Trophoblast cell (in vitro differentiated cells and primary cell): ENCODE measurements around the gene CR1L.
"Not testable (repeated sequence)": the region's sequence is repeated elsewhere in the genome, so short reads cannot be mapped to it uniquely, and the experiment has no call there.

Experiments used
- DNase-seq, 2 donors: peaks; one replicate each; pipeline ENCODE4 v3.0.0-alpha.2; 2016
- H2AFZ ChIP-seq: 2 replicates; pipeline ENCODE4 v1.6.1; 2013; ENCODE audit warnings: low read length, moderate library complexity, mild to moderate bottlenecking; ENCODE audit not compliant: insufficient read depth, poor library complexity
- H2AK5ac ChIP-seq: 2 replicates; pipeline ENCODE4 v1.6.1; 2013; ENCODE audit warnings: mild to moderate bottlenecking, low read length
- H2BK120ac ChIP-seq: 2 replicates; pipeline ENCODE4 v1.6.1; 2013; ENCODE audit warnings: low read length, mild to moderate bottlenecking, moderate library complexity; ENCODE audit not compliant: insufficient read depth, poor library complexity
- H2BK12ac ChIP-seq: 2 replicates; pipeline ENCODE4 v1.6.1; 2013; ENCODE audit warnings: mild to moderate bottlenecking, low read length, moderate library complexity
- H2BK5ac ChIP-seq: 2 replicates; pipeline ENCODE4 v1.6.1; 2013; ENCODE audit warnings: low read length, low read depth, moderate library complexity, mild to moderate bottlenecking; ENCODE audit not compliant: poor library complexity
- H3K14ac ChIP-seq: 2 replicates; pipeline ENCODE4 v1.6.1; 2013; ENCODE audit warnings: mild to moderate bottlenecking, low read length
- H3K18ac ChIP-seq: 2 replicates; pipeline ENCODE4 v1.6.1; 2013; ENCODE audit warnings: mild to moderate bottlenecking, low read length
- H3K23ac ChIP-seq: 2 replicates; pipeline ENCODE4 v1.6.1; 2013; ENCODE audit warnings: low read length
- H3K27ac ChIP-seq: 2 replicates; pipeline ENCODE4 v1.5.1; 2013; ENCODE audit warnings: low read depth, mild to moderate bottlenecking, inconsistent platforms, low read length, moderate library complexity
- H3K27me3 ChIP-seq: 2 replicates; pipeline ENCODE4 v1.6.1; 2013; ENCODE audit warnings: inconsistent platforms, mild to moderate bottlenecking, low read length, moderate library complexity; ENCODE audit not compliant: insufficient read depth
- H3K36me3 ChIP-seq, 2 experiments: 1 replicate in 1 of 2; 2 replicates in 1 of 2; pipeline ENCODE4 v1.6.1; 2013; ENCODE audit warnings: low read length in 2 of 2, mild to moderate bottlenecking in 2 of 2, moderate library complexity in 1 of 2; ENCODE audit not compliant: insufficient read depth in 2 of 2, control insufficient read depth in 1 of 2
- H3K4ac ChIP-seq: 2 replicates; pipeline ENCODE4 v1.6.1; 2013; ENCODE audit warnings: low read depth, mild to moderate bottlenecking, low read length, moderate library complexity
- H3K4me1 ChIP-seq, 2 experiments: 1 replicate in 1 of 2; 2 replicates in 1 of 2; pipeline ENCODE4 v1.6.1; 2013; ENCODE audit warnings: low read length in 2 of 2, mild to moderate bottlenecking in 2 of 2, moderate library complexity in 1 of 2; ENCODE audit not compliant: insufficient read depth in 2 of 2, control insufficient read depth in 1 of 2
- H3K4me2 ChIP-seq: 2 replicates; pipeline ENCODE4 v1.6.1; 2013; ENCODE audit warnings: inconsistent platforms, mild to moderate bottlenecking, low read length, moderate library complexity
- H3K4me3 ChIP-seq: 2 replicates; pipeline ENCODE4 v1.5.1; 2013; ENCODE audit warnings: mild to moderate bottlenecking, low read depth, low read length, inconsistent platforms
- H3K79me1 ChIP-seq: one replicate; pipeline ENCODE4 v1.6.1; 2013; ENCODE audit warnings: low read length
- H3K79me2 ChIP-seq: 2 replicates; pipeline ENCODE4 v1.6.1; 2013; ENCODE audit warnings: low read length, mild to moderate bottlenecking; ENCODE audit not compliant: control insufficient read depth, insufficient read depth, poor library complexity
- H3K9ac ChIP-seq: 2 replicates; pipeline ENCODE4 v1.6.1; 2013; ENCODE audit warnings: mild to moderate bottlenecking, low read length
- H3K9me3 ChIP-seq: 2 replicates; pipeline ENCODE4 v1.6.1; 2013; ENCODE audit warnings: low read depth, mild to moderate bottlenecking, control low read depth, inconsistent platforms, low read length; ENCODE audit not compliant: insufficient read depth
- H4K12ac ChIP-seq: 2 replicates; pipeline ENCODE4 v1.6.1; 2013; ENCODE audit warnings: low read depth, mild to moderate bottlenecking, low read length, moderate library complexity
- H4K8ac ChIP-seq: 2 replicates; pipeline ENCODE4 v1.6.1; 2013; ENCODE audit warnings: low read depth, mild to moderate bottlenecking, low read length, moderate library complexity
- H4K91ac ChIP-seq: one replicate; pipeline ENCODE4 v1.6.1; 2013; ENCODE audit warnings: low read depth, mild to moderate bottlenecking, low read length, moderate library complexity
- WGBS: extraction: QIAGEN DNeasy Blood & Tissue Kit; methylation state at CpG from one replicate; pipeline ENCODE4 v1.1.7; 2013; ENCODE audit warnings: missing lambda C conversion rate; ENCODE audit not compliant: insufficient read length, insufficient coverage; ENCODE audit errors: extremely low coverage; 5-methylcytosine and 5-hydroxymethylcytosine counted together

CR1L gene

DNA sequence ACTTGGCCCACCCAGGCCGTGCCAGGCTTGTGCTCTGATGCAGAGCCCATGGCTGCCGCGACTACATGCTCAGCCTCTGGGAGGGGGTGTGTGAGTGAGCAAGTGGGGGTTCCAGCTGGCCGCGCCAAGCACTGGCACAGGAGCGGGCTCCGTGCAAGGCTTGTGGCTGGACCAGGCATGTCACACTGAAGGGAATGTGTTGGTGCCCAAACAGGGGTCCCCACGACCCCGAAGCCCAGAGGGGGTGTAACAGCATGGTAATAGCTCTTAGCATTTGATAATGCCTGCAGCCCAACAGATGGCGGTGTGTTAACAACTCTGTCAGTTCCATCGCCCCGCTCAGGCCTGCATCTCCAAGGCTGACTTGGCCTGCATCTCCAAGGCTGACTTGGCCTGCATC lies 68.6 kb downstream of the CR1L start:
- no peaks in the 10 kb centered on the region for H3K79me1 ChIP-seq
- no peaks in the 10 kb centered on the region for H3K27me3 ChIP-seq
- H2BK120ac ChIP-seq = no peak overlapping the region
- no peak overlapping the region for H4K8ac ChIP-seq
- H4K91ac ChIP-seq = no peak overlapping the region
- H2AK5ac ChIP-seq = no peak overlapping the region
- no peaks in the 10 kb centered on the region for H3K36me3 ChIP-seq
- H3K4me2 ChIP-seq = no peak overlapping the region
- no peak overlapping the region for H2BK12ac ChIP-seq
- H3K9me3 ChIP-seq = peaks cover 2% of the 10 kb centered on the region
- H3K9ac ChIP-seq = no peak overlapping the region
- H3K18ac ChIP-seq = no peak overlapping the region
- H3K27ac ChIP-seq = no peak overlapping the region
- DNase-seq = no peak
- H2BK5ac ChIP-seq = no peak overlapping the region
- no peak overlapping the region for H3K4me3 ChIP-seq
- H3K14ac ChIP-seq = no peak overlapping the region
- no peak overlapping the region for H2AFZ ChIP-seq
- no peak overlapping the region for H3K23ac ChIP-seq
- whole genome bisulfite sequencing = no CpG with 5 or more reads among the region's 12 CpGs
- no peaks in the 10 kb centered on the region for H3K79me2 ChIP-seq
- no peak overlapping the region for H3K4ac ChIP-seq
- H4K12ac ChIP-seq = no peak overlapping the region
- H3K4me1 ChIP-seq = no peaks in the 10 kb centered on the region

DNA sequence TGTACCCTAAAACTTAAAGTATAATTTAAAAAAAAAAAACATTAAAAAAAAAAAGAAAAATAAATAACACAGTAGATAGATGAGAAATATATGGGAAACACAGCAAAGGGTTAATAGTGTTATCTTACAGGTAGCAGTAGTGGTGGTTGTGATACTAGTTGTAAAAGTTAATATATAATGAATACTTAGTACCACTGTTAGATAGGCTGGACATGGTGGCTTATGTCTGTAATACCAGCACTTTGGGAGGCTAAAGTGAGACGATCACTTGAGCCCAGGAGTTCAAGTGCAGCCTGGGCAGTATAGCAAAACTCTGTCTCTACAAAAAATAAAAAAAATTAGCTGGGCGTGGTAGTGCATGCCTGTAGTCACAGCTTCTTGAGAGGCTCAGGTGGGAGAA lies 74.3 kb downstream of the CR1L start:
- no CpG with 5 or more reads among the region's 2 CpGs for WGBS
- Histone ChIP-seq H3K79me2 (no peaks in the 10 kb centered on the region), H2BK120ac (no peak overlapping the region), H3K4ac (no peak overlapping the region), H3K79me1 (no peaks in the 10 kb centered on the region), H3K4me3 (no peak overlapping the region), H4K8ac (no peak overlapping the region), H3K9me3 (no peaks in the 10 kb centered on the region), H3K14ac (no peak overlapping the region), H3K23ac (no peak overlapping the region), H3K4me1 (no peaks in the 10 kb centered on the region), H3K9ac (no peak overlapping the region), H3K18ac (no peak overlapping the region), H2AK5ac (no peak overlapping the region), H2AFZ (no peak overlapping the region), H2BK5ac (no peak overlapping the region), H4K12ac (no peak overlapping the region), H4K91ac (no peak overlapping the region), H3K27me3 (no peaks in the 10 kb centered on the region), H2BK12ac (no peak overlapping the region), H3K27ac (no peak overlapping the region), H3K4me2 (no peak overlapping the region), H3K36me3 (no peaks in the 10 kb centered on the region)
- DNase-seq = no peak

DNA sequence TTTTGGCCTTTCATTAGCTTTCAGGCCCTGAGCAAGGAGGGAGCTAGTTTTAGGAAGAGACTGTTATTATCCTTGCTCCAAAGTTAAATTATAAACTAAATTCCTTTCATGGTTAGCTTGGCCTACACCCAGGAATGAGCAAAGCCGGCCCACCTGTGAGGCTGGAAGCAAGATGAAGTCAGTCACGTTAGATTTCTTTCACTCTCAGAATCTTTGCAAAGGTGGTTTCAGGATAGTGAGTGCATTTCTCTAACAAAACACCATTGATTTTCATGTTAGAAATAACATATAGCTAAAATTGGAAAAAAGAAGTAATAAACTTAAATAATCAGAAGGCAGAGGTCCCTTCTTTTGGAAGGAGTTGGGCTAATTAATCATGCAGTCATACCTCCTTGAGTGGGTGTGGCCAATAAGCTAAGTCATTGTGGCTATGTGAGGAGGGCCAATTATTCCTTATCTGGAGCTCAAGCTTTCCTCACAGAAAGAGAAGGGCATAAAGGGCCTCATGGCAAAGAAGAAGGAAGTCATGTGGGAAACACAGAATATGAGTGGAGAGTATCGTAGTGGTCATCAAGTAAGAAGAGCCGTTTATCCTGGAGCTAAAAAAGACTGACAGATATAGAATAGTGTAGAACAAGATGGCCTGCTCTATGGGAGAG lies 83.4 kb downstream of the CR1L start:
- not testable (repeated sequence) for H3K4me1 ChIP-seq, H3K79me2 ChIP-seq, H4K8ac ChIP-seq, DNase-seq, H3K18ac ChIP-seq, H3K27ac ChIP-seq, H3K14ac ChIP-seq, H3K27me3 ChIP-seq, H2BK120ac ChIP-seq, H3K4me2 ChIP-seq, H4K91ac ChIP-seq, H3K4me3 ChIP-seq, H2BK12ac ChIP-seq, H2AFZ ChIP-seq, H3K23ac ChIP-seq, H3K9ac ChIP-seq, H2BK5ac ChIP-seq, H2AK5ac ChIP-seq, H3K36me3 ChIP-seq, H4K12ac ChIP-seq, H3K79me1 ChIP-seq, H3K9me3 ChIP-seq, H3K4ac ChIP-seq
- no CpG with 5 or more reads among the region's 4 CpGs for WGBS

DNA sequence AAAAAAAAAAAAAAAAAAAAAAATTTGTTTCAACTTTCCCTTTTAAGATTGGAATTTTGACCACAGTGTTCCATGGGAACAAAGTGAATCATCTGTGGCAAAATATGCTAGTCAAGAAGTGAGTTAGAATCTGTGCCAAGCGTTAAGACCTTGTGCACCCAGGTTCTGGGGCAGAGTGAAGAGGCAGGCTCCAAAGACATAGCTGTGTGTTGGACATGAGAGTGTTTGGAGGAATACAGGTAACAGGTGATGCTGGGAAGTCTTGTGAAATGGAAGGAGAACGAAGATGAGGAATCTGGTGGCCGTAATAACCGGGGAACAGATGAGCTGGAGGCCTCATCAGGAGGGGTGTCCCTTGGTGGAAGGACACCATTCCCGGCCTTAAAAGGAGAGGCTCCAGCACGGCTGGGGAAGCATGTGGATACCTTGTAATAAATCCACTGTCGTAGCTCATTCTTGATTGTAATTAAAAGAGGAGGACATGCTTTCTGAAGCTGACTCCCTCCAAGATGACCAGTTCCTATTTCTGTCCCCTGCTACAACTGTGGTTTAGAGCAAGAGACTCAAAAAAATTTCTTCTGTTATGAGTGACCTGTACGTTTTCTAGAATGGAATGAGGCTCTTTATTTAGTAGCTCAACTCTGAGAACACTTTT lies 92.7 kb downstream of the CR1L start:
- not testable (repeated sequence) for H3K4ac ChIP-seq, H4K12ac ChIP-seq, H3K27ac ChIP-seq, H3K4me1 ChIP-seq, H3K9ac ChIP-seq, H2BK5ac ChIP-seq, H4K8ac ChIP-seq, DNase-seq, H3K4me3 ChIP-seq, H3K4me2 ChIP-seq, H3K27me3 ChIP-seq, H3K79me2 ChIP-seq, H3K18ac ChIP-seq, H3K79me1 ChIP-seq, H2BK120ac ChIP-seq, H2BK12ac ChIP-seq, H2AK5ac ChIP-seq, H3K23ac ChIP-seq, H3K14ac ChIP-seq, H4K91ac ChIP-seq, H3K9me3 ChIP-seq, H2AFZ ChIP-seq, H3K36me3 ChIP-seq
- WGBS = no CpG with 5 or more reads among the region's 8 CpGs
